NB4 (cell line): ENCODE data around the gene PPP1R3C.

Experiments used
- CTCF ChIP-seq: IDR thresholded peaks from one replicate; pipeline ENCODE4 v1.5.1; 2012; ENCODE audit warnings: low read depth, low read length
- MAX ChIP-seq: IDR thresholded peaks from 2 replicates; pipeline ENCODE4 v1.6.1; 2011; ENCODE audit warnings: low read depth, low read length
- POLR2A ChIP-seq: IDR thresholded peaks from 2 replicates; pipeline ENCODE4 v1.6.1; 2011; ENCODE audit warnings: mild to moderate bottlenecking; ENCODE audit not compliant: insufficient read length; ENCODE audit errors: extremely low read depth

- TF ChIP-seq POLR2A (no peak), CTCF (no peak), MAX (no peak)
Observed at GRCh38 chr10:91621483-91622113, 11.3 kb downstream of the PPP1R3C start.
